NK-92 (cell line): Measurements from ENCODE around the gene GLYATL1.

Experiments used
- DNase-seq: peaks from one replicate; lab custom pipeline; 2025; ENCODE audit not compliant: unreplicated experiment; lab: John Stamatoyannopoulos, UW

The GLYATL1 gene, protein sequence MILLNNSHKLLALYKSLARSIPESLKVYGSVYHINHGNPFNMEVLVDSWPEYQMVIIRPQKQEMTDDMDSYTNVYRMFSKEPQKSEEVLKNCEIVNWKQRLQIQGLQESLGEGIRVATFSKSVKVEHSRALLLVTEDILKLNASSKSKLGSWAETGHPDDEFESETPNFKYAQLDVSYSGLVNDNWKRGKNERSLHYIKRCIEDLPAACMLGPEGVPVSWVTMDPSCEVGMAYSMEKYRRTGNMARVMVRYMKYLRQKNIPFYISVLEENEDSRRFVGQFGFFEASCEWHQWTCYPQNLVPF

GRCh38 chr11:58939277-58939676 lies at the start of gene GLYATL1:
Gene GLYATL1 (plus strand): TSS chr11:58939488. CDS start chr11:58947088, 7,600 bp downstream.
- no peak for DNase-seq

DNA sequence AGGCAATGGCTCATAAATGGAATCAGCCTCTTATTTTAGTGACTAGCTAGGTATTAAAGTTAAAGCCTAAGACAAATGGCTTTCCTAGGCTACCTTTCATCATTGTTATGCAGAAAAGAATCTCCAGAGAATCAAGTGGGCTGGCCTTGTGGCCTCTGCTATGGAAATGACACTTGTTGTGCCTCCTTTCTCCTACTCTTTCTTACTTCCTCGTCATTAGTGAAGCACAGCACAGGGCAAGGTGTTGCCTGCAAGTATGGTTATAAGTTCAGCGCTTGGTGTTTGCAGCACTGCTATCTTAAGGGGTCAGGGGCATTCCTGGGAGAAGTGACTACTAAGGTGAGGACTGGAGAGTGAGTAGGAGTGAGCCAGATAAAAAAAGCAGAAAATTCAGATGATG lies 45.4 kb upstream of the GLYATL1 start:
- DNase-seq, result no peak

- no peak for DNase-seq
These were observed 41.2 kb upstream of the GLYATL1 start for GRCh38 chr11:58898106-58898505.

GRCh38 chr11:58900479-58901420 lies 38.5 kb upstream of the GLYATL1 start:
- DNase-seq, result no peak

DNA sequence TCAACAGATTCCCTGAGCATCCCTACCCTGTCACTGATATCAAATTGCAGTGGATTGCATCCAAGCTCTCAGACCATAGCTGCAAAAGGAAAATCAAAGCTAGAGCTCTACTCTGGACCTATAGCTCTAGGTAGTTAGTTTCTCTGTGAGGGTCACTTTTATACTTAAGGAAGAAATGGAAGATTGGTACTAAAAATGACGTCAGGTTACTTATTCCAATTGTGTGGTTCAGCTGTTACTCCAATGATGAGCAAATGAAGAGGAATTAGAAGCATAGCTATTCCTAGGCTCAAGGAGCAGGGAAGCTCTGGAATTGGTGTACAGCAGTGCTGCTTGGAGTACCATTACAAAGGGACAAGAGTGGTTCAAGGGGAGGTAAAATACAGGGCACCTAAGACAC lies 36.4 kb upstream of the GLYATL1 start:
- DNase-seq, result no peak

DNA sequence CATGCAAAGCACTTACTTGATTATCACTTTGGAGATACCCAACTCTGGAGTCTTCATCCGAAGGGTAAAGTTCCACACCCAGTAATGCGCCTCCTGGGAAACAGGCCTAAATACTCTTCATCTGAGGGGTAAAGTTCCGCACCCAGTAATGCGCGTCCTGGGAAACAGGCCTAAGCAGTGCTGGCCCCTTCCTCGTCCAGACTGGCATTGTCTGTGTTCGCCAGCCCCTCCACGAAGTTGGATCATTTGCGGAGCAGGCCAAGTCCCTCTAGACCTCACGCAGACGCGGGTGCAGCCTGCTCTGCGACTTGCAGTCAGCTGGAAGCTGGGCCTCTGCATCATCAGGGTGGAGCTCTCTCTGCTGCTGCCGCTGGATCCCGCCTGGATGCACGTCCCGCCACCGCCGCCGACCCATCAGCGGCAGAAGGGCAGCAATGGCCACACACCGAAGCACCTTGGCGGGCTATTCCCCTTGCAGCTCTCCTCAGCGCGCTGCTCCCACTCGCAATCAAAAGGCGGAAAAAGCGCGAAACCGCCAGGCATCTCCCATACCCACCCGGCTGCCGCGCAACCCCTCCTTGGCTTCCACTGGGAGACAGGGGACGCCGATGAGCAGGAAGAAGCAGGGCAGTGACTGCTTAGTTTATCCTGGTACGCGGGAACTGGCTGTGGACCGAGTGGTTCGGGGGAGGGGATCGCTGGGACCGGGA lies 34.1 kb upstream of the GLYATL1 start:
- DNase-seq, result no peak

- no peak for DNase-seq
These were observed 33.4 kb upstream of the GLYATL1 start for GRCh38 chr11:58905721-58906547.

GRCh38 chr11:58907780-58908179 lies 31.5 kb upstream of the GLYATL1 start:
- DNase-seq, result no peak

DNA sequence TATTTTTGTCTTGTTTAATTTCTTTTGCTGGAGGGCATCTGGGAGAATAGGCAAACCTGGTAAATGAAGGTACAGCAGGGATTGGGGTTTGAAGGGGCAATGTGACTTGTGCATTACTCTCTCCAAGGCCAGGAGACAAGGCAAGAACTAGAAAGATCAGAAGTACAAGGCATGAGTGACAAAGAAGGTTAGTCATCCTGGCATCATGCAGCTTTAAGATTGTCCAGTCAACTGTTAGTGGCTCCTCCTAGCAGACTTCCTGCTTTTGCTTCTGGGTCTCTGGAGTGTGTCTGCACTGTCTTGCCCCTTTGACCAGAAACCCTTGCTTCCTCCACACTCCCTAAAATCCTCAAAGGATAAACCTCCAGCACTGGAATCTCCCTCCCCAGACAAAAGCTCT lies 27.2 kb upstream of the GLYATL1 start:
- DNase-seq, result no peak

GRCh38 chr11:58913685-58914084 lies 25.6 kb upstream of the GLYATL1 start:
- no peak for DNase-seq

DNA sequence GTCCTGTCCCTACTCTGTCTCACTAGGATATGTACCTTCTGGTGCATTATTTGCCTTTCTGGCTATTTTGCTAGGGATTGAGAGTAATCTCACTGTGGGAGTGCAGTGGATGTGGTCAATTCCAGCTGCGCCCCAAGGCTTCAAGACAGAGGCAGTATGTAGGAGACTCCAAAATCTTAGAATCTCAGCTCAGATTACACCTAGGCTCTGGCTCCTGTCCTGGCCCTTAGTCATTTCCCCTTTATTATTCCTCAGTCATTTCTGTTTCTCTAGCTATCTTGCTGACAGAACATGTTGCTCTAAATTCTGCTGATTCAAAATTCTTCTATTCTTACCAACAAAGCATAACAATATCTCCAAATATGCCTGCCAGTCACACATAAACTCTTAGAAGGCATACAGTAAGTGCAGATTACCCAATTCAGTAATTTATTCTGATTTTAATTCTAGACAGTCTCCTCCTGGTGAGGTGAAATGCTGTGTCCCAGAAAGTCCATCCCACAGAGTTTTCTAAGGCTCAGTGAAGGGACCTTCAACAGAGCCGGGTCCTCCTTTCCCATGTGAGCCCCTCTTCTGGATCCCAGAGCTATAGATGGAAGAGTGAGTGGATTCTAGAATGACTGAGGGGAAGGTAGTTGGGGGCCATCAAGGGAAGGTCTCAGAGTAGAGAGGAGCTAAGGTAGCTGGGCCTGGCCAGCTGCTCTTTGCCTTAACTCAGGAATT lies 24.3 kb upstream of the GLYATL1 start:
- no peak for DNase-seq

- DNase-seq, result no peak
These were observed 22.7 kb upstream of the GLYATL1 start for GRCh38 chr11:58916637-58917036.

DNA sequence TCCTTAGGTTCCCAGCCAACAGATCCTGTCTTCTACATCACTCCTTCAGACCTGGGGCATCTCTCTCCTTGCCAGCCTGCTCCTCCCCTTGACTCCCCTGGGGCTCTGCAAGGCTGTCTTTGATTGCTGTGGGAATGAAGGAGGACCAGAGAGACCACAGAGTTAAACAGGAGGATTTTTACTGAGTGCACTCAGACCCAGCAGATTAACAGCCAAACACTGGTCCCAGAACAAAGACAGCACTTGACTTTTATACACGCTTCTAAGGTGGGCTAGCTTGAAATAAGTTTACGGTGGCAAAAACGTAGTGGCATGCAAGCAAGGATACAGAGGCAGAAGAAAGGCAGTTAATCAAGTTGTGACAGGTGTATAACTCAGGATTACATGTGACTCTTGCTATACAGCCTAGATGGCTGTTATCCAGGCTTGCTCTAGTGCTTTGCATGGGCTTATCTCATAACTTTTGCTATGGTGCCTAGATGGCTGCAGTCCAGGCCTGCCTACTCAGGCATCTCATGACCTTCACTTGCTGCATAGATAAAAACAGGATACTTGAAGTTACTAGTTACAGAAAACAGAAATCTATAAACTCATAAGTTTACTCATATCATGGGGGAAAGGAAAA lies 22.0 kb upstream of the GLYATL1 start:
- no peak for DNase-seq

DNA sequence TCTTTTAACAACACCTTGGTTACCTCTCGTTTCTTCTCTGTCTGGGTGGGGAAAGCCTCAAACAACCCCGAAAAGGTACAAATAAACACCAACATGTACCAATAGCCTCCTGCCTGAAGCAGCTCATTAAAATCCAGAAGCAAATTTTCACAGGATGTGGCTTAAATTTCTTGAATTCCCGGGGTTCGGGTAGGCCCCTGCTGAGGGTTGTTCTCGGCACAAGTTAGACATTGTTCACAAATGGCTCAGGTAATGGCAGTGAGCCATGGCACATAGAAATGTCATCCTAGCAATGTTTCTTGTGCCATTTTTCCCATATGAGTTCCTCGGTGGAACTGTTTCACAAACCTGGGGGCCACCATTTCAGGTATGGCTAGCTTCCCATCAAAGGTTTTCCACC lies 19.7 kb upstream of the GLYATL1 start:
- DNase-seq, result no peak

DNA sequence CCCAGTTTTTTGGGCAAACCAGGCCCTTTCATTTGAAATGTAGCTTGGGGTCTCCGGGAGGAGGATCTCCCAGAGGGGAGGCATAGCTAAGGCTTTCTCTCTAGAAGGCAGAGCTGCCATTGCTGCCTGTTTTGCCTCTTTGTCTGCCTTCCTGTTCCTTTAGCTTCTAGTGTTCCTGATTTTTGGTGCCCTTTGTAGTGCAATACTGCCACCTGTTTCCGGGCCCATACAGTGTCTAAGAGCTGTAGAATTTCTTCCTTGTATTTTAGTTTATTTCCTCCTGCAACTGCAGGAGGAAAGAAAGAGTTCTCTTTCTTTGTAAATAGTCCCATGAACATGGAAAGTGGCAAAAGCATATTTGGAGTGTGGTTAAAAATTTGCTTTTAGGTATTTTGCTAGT lies 19.3 kb upstream of the GLYATL1 start:
- no peak for DNase-seq

GRCh38 chr11:58921778-58922390 lies 17.4 kb upstream of the GLYATL1 start:
- DNase-seq, result no peak

DNA sequence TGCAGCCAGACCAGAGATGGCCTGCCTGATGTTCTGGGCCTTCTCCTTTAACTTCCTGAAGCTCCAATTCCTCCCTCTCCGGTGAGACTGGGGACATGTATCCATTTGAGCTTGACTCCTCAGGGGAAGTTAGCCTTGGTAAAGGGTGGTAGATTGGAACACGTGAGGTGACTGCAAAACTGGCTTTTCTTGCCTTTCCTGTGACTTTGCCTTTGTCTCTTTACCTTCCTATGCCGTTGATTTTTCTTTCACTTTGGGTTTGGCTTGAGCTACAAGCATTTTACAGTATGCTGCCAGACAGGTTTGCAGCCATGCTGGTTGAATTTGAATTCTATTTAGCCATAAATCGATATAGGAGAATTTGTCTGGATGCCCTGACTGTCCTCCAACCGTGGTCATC lies 16.8 kb upstream of the GLYATL1 start:
- DNase-seq, result no peak

DNA sequence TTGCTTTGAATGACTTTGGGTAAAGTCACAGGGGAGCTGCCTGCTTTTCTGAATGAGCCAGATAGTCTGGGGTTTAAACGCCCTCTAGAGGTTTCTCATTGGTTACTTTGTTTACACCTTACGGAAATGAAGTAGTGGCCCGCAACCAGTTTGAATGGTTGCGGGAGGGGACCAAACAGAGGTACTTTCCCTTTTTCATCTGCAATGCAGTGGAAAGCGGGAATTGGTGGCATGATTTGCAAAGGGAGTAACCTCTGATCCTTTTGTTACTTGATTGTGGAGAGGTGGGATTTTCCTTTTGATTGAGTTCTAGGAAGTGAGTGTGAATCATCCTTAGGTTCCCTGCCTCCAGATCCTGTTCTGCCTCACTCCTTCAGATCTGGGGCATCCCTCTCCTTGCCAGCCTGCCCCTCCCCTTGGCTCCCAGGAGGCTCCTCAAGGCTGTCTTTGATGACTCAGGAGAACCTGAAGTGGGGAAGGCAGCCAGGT lies 15.9 kb upstream of the GLYATL1 start:
- DNase-seq, result no peak

DNA sequence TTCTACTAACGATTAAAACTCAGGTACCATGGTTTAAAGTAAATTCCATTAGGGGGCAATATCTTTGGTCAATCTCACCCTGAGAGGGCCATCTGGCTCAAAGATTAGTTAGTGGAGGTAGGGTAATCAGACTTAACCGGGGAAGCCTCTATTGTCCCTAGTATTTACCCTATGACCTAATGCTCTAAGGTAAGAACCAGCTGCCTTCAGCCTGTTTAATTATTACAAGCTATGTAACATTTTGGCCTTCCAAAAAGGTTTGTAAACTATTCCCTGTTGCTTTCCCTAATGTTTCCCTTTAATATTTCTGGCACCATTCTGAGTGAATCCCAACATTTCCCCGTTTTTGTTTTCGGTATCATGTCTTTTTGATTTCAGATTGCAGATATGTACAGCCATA lies 15.1 kb upstream of the GLYATL1 start:
- DNase-seq, result no peak
